NCI-H2107 treated with DMSO at 0.1 percent for 48 hours (cell line): ENCODE data around the gene EGLN3.

ENCODE experiments used
- DNase-seq: peaks from one replicate; lab custom pipeline; 2025; ENCODE audit not compliant: unreplicated experiment; lab: John Stamatoyannopoulos, UW

The EGLN3 gene

DNA sequence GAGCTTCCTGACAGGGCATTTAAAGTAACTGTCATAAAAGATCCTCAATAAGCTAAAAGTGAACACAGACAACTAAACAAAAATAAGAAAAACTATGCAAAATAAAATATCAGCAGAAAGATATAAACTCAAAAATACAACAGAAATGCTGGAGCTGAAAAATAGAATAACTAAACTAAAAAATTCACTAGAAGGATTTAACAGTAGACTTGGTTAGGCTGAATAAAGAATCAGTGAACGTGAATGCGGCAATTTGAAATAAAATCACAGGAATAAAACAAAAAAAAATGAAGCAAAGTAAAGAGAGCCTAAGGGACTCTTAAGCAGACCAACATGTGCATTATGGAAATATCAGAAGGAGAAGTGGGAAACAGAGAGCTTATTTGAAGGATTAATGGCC, 74.6 kb downstream of the EGLN3 start:
- no peak for DNase-seq
